Amniotic epithelial cell (primary cell): ENCODE measurements around the gene SLC35E3.
"Not testable (repeated sequence)": the region's sequence is repeated elsewhere in the genome, so short reads cannot be mapped to it uniquely, and the experiment has no call there.

ENCODE experiments used
- DNase-seq: peaks from one replicate; pipeline ENCODE4 v3.0.0-alpha.2; 2010; ENCODE audit warnings: low read depth

Gene SLC35E3

DNA sequence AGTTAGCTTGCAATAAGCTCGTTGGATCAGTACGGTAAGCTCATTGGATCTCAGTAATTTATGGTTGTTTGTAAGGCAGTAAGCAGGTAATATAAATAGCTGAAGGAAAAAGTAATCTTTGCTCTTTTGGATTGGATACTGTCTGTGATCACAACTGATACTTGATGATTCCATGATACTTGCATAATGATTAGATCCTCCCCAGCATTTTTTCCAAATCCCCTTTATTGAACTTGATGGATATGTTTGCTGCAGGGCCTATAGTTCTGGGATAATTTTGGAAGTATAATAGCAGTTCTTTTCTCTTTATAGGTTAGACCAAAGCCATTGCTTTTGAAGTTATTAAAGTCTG lies 67.2 kb downstream of the SLC35E3 start:
- no peak for DNase-seq

DNA sequence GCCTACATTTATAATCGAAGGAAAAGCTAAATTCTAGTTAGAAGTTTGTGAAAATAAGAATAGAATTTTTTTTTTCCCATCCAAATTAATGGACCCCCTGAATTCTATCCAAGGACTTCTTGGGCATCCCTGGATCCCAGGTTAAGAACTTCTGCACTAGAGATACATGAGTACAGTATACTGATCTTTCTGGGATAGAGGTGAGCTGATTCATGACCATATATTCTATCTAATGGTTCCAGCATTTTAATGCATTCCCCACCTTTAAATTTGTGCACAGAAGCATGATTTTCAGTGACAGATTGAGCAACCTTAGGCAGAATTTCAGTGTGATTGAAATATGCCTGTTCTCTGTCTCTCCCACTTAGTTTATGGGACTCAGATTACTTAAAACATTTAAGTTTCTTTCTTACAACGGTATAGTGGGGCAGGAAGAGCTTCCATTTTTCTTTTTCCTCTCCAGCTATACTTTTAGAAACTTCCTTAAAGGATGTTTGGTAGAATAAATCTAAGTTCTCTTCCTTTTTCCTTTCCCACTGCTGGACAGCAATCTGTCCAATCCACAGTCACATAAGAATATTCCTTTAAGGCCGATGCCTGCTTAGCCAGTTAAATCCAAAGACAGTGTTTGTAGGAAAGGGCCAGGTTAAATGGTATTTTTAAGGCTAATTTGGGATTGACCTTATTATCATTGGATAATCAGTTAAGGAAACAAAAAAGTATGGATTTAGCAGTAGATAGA lies 68.7 kb downstream of the SLC35E3 start:
- no peak for DNase-seq

DNA sequence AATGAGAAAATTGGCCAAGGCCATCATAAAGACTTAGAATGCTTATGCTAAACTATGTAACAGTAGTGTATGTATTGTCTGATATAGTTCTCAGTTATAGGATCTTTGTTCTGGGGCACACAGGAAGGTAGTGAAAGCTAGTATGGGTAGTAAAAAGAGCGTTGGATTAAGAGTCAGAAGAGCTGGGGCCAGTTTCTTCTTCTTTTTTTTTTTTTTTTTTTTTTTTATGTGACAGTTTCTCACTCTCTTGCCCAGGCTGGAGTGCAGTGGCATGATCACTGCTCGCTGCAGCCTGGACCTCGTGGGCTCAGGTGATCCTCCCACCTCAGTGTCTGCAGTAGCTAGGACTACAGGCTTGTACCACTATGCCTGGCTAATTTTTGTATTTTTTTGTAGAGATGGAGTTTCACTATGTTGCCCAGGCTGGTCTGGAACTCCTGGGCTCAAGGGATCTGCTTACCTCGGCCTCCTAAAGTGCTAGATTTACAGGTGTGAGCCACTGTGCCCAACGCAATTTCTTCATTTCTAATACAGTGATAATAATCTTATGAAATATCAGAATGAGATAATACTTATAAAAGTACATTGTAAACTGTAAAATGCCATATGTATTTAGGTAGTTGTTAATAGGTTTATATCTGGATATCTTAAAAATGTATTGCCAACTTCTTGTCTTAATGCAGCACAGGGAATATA lies 69.4 kb downstream of the SLC35E3 start:
- DNase-seq = no peak

DNA sequence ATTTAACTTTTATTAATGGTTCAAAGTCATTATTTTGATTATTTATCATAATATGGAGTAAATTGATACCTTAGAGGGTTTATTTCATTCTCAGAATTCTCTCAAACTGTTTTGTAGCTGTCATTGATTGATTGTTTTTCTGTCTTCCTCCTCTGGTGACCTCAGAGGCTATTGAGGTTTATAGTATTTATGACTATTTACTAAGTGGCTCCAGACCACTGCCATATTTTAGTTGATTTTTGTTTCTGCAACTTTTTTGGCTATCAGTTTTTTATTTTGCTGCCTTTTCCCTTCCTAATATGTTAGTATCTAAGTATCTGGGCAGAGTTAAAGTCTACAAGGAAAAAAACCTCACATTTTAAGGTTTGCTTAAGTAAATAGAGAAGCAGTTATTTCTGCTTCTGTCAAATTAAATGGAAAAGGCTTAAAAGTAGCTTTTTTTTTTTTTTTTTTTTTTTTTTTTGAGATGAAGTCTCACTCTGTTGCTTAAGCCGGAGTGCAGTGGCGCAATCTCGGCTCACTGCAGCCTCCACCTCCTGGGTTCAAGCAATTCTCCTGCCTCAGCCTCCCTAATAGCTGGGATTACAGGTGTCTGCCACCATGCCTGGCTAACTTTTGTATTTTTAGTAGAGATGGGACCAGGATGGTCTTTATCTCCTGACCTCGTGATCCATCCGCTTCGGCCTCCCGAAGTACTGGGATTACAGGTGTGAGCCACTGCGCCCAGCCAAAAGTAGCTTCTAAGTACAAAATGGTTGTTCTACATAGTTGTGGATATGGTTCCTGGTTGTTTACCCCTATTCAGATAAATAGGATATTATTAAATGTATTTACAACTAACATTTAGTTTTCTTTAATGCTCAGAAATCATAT lies 70.2 kb downstream of the SLC35E3 start:
- no peak for DNase-seq

DNA sequence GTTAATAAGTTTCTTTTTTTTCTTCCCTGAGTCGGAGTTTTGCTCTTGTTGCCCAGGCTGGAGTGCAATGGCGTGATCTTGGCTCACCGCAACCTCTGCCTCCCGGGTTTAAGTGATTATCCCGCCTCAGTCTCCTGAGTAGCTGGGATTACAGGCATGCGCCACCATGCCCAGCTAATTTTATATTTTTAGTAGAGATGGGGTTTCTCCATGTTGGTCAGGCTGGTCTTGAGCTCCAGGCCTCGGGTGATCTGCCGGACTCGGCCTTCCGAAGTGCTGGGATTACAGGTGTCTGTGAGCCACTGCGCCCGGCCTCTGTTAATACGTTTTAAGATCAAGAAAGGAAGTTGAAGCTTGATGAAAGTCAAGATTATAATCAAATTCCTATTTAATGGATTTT lies 73.5 kb downstream of the SLC35E3 start:
- not testable (repeated sequence) for DNase-seq

DNA sequence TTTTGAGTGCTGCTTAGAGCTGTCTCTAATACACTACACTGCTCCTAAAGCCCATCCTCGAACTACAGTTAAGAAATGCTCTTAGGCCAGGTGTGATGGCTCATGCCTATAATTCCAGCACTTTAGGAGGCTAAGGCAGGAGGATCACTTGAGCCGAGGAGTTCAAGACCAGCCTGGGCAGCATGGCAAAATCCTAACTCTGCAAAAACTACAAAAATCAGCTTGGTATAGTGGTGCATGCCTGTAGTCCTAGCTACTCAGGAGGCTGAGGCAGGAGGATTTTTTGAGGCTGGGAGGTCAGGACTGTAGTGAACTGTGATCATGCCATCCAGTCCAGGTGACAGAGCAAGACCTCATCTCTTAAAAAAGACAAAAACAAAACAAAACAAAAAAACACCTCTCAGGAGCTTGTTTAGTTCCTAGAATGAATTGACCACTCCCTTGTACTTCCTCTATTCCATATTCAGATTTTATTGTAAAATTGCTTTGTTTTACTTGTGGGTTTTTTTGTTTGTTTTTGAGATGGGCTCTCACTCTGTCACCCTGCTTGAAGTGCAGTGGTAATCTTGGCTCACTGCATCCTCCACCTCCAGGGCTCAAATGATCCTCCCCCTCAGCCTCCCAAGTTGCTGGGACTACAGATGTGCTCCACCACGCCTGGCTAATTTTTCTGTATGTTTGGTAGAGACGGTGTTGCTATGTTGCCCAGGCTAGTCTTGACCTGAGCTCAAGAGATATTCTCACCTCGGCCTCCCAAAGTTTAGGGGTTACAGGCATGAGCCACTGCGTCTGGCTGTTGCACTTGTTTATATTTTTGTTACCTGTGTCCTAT lies 75.6 kb downstream of the SLC35E3 start:
- no peak for DNase-seq

DNA sequence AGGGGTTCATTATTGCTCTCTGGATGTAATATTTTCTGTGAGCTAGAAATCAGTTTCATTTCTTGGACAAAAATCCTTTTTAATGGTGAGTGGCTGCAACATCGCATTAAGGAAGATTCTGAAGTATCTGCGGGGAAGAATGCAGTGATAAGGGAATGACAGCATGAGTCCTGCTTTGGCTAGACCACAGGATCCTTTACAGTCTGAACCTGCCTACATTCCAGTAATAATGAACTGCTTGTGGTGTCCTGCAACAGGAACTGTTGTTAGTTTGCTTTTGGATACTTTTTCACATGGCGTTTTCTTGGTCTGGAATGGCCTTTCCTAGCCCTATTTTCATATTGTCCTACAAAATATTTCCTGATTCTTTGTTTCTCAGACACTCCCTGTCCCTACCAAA lies 77.7 kb downstream of the SLC35E3 start:
- DNase-seq = peak; percentile 95

DNA sequence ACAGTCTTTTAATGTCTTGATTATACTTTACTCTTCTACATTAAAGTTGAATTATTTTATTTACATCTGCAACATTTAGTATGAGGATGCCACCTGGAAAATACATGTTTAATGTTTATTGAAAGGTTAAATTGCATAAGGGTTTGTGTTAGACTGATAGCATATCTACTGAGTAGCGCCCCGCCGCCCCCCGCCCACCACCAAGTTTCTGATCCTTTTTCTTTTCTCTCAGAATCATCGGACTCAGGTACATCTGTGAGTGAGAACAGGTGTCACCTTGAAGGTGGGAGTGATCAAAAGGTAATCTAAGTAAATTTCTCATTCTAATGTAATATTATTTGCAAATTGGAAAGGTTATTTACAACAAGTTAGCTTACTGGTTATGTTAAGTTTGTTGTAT lies 78.2 kb downstream of the SLC35E3 start:
- no peak for DNase-seq

DNA sequence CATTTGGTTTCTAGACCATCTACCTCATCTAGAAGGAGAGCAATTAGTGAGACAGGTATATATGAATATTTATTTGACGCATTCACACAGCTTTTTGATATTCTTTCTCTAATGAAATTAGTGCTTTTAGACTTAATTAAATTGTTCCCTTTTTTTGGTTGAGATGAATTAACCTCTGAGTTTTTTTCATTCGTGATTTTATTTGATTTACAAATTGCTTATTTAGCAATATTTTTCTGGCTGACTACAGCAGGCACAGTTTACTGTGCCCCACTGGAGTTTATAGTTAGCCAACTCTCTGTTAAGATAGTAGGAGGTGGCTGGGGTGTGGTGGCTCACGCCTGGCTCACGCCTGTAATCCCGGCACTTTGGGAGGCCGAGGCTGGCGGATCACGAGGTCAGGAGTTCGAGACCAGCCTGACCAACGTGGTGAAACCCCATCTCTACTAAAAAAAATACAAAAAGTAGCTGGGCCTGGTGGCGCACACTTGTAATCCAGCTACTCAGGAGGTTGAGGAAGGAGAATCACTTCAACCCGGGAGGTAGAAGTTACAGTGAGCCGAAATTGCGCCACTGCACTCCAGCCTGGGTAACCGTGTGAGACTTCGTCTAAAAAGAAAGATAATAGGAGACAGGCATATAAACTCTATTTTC lies 78.7 kb downstream of the SLC35E3 start:
- DNase-seq = no peak

DNA sequence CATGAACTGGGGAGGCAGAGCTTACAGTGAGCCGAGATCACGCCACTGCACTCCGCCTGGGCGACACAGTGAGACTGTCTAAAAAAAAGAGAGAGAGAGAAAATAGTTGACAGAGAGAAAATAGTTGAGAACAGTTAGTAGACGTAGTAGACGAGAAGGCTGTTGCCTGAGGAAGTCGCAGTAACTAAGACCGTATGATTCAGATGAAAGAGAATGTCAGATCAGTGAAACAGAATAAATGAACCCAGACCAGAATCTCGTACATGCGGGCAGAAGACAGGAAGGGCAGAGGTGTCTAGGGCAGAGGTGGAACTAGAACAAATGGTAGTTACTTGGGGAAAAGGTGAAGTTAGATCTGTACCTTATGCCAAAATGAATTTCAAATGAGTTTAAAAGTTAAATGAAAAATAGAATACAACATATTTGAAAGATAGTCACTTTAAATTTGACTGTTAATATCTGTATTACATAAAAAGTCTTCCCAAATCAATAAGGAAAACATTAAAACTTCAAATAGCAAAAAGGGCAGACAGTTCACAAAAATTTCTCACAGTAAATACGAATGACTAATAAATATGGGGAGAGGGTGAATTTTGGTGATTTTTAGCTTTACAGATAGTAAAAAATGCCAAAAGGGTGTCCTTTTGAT lies 79.7 kb downstream of the SLC35E3 start:
- no peak for DNase-seq

DNA sequence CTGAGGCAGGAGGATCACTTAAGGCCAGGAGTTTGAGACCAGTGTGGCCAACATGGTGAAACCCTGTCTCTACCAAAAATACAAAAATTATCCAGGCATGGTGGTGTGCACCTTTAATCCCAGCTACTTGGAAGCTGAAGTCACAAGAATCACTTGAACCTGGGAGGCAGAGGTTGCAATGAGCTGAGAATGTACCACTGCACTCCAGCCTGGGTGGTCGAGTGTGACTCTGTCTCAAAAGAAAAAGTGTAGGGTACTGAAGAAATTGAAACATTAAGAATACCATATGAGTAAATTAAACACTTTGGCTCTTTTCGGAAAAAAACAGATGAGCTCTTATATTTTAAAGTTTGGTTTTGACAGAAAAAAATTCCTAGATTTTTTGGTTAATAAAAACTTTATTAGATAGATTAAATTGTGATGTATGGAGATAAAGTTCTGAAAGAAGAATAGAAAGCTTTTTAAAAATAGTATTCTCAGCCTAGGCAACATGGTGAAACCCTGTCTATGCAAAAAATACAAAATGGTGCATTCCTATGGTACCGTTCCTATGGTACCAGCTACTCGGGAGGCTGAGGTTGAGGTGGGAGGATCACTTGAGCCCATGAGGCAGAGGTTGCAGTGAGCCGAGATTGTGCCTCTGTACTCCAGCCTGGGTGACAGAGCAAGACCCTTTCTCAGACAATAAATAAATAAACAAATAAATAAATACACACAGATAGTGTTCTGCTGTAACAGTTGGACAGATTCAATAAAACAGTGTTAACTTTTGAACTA lies 82.1 kb downstream of the SLC35E3 start:
- no peak for DNase-seq

DNA sequence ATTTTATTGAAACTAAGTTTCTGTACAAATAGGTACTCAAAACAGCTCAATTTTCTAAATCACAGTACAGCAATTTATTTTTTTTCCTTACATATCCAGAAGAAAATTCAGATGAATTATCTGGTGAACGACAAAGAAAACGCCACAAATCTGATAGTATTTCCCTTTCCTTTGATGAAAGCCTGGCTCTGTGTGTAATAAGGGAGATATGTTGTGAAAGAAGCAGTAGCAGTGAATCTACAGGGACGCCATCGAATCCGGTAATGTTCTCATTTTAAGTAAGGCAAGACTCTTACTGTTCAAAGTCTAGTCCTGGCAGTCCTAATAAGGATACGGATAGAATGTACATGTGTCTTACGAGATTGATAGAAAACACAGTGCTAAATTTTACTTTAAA lies 82.7 kb downstream of the SLC35E3 start:
- DNase-seq = no peak
